SK-N-SH (cell line): ENCODE measurements around the gene ZNF136. TPM values are rescaled to one million over a fixed set of nuclear protein-coding genes. Genes with fewer than 3 reads are reported as not detected.
A peak's percentile ranks its signal among the peaks of the same experiment; 100 is the strongest.

Source experiments
- CTCF ChIA-PET: fragments of 300-600, 350-600 bp; formaldehyde crosslinking; extraction: SDS; loops from one replicate; lab custom pipeline; 2021; lab: Yijun Ruan, JAX
- POLR2A ChIA-PET: fragments of 350-600 bp; sonication (Branson Sonifier 250); formaldehyde crosslinking; extraction: SDS; loops from one replicate; lab custom pipeline; 2020; ENCODE audit warnings: antibody characterized with exemption, inconsistent platforms; lab: Yijun Ruan, JAX
- DNase-seq: peaks from one replicate; pipeline ENCODE4 v3.0.0; 2012
- H2AFZ ChIP-seq: fragments of 200-600 bp; sonication (generic); 2 replicates; pipeline ENCODE4 v1.8.1; 2016; ENCODE audit warnings: antibody characterized with exemption, mild to moderate bottlenecking, low read depth
- H3F3A ChIP-seq: fragments of 200-600 bp; sonication (generic); replicated peaks from 2 replicates; pipeline ENCODE3; 2016; ENCODE audit warnings: antibody characterized with exemption, mild to moderate bottlenecking; ENCODE audit not compliant: insufficient read depth
- H3K27ac ChIP-seq, 2 experiments: fragments of 200-500 bp in 1 of 2; fragments of 200-600 bp in 1 of 2; sonication (Bioruptor generic) in 1 of 2; sonication (generic), shearing (Covaris generic) in 1 of 2; 2 replicates each; pipeline versions ENCODE4 v1.5.1 to v1.6.1; 2014 to 2016; ENCODE audit warnings: low read depth in 2 of 2, inconsistent platforms in 1 of 2, low read length in 1 of 2, mild to moderate bottlenecking in 1 of 2, mixed read lengths in 1 of 2
- H3K27me3 ChIP-seq: fragments of 200-600 bp; sonication (generic), shearing (Covaris generic); 2 replicates; pipeline ENCODE4 v1.6.1; 2016; ENCODE audit warnings: mixed run types; ENCODE audit not compliant: insufficient read depth
- H3K36me3 ChIP-seq, 2 experiments: fragments of 200-500 bp in 1 of 2; fragments of 200-600 bp in 1 of 2; sonication (Bioruptor generic) in 1 of 2; sonication (generic) in 1 of 2; replicated peaks in 1 of 2; 2 replicates each; pipeline versions ENCODE3 to v1.5.1; 2014 to 2016; ENCODE audit warnings: low read length in 1 of 2, mild to moderate bottlenecking in 1 of 2; ENCODE audit not compliant: insufficient read depth in 2 of 2, control insufficient read depth in 1 of 2
- H3K4me1 ChIP-seq, 2 experiments: fragments of 200-500 bp in 1 of 2; fragments of 200-600 bp in 1 of 2; sonication (Bioruptor generic) in 1 of 2; sonication (generic), shearing (Covaris generic) in 1 of 2; 2 replicates each; pipeline versions ENCODE4 v1.5.1 to v1.6.1; 2014 to 2016; ENCODE audit warnings: low read depth in 1 of 2, low read length in 1 of 2, mixed run types in 1 of 2; ENCODE audit not compliant: insufficient read depth in 2 of 2, control insufficient read depth in 1 of 2
- H3K4me2 ChIP-seq: fragments of 200-600 bp; sonication (generic), shearing (Covaris generic); 2 replicates; pipeline ENCODE4 v1.6.1; 2017; ENCODE audit warnings: mixed run types
- H3K4me3 ChIP-seq, 2 experiments: fragments of 200-500 bp in 1 of 2; fragments of 200-600 bp in 1 of 2; sonication (Bioruptor generic) in 1 of 2; sonication (generic), shearing (Covaris generic) in 1 of 2; 2 replicates each; pipeline versions ENCODE4 v1.5.1 to v1.8.1; 2014 to 2016; ENCODE audit warnings: low read depth in 2 of 2, inconsistent platforms in 1 of 2, low read length in 1 of 2, mild to moderate bottlenecking in 1 of 2, mixed read lengths in 1 of 2, moderate library complexity in 1 of 2
- H3K79me2 ChIP-seq: fragments of 200-600 bp; sonication (generic); 2 replicates; pipeline ENCODE4 v1.8.1; 2017; ENCODE audit warnings: mild to moderate bottlenecking; ENCODE audit not compliant: insufficient read depth
- H3K9ac ChIP-seq: fragments of 200-600 bp; sonication (generic); 2 replicates; pipeline ENCODE4 v1.6.1; 2017; ENCODE audit warnings: mixed run types
- H3K9me2 ChIP-seq: fragments of 200-600 bp; sonication (generic); 2 replicates; pipeline ENCODE4 v1.6.1; 2017; ENCODE audit warnings: mixed run types
- H3K9me3 ChIP-seq: fragments of 200-600 bp; sonication (generic); 2 replicates; pipeline ENCODE4 v1.6.1; 2017; ENCODE audit warnings: mixed run types, mild to moderate bottlenecking, moderate library complexity
- H4K20me1 ChIP-seq: fragments of 200-600 bp; sonication (generic); 2 replicates; pipeline ENCODE4 v1.6.1; 2017; ENCODE audit warnings: mild to moderate bottlenecking, mixed run types; ENCODE audit not compliant: insufficient read depth
- CTCF ChIP-seq: fragments of 200-600 bp; sonication (generic); IDR thresholded peaks from 2 replicates; pipeline ENCODE4 v1.6.1; 2017; ENCODE audit warnings: antibody characterized with exemption, mild to moderate bottlenecking, moderate library complexity
- ELF1 ChIP-seq: IDR thresholded peaks from 2 replicates; pipeline ENCODE4 v1.4.0; 2012
- EP300 ChIP-seq, 2 experiments: IDR thresholded peaks; 2 replicates each; pipeline versions ENCODE4 v1.4.0 to v1.6.1; 2012; ENCODE audit warnings: borderline replicate concordance in 1 of 2, low read depth in 1 of 2, low read length in 1 of 2
- FOXJ3 ChIP-seq: sonication (generic); formaldehyde crosslinking; IDR thresholded peaks from 2 replicates; pipeline ENCODE4 v1.5.1; 2020; ENCODE audit warnings: mild to moderate bottlenecking, missing genetic modification reagents
- FOXM1 ChIP-seq: IDR thresholded peaks from 2 replicates; pipeline ENCODE4 v1.4.0; 2012; ENCODE audit warnings: low read depth, mild to moderate bottlenecking
- GABPA ChIP-seq: IDR thresholded peaks from 2 replicates; pipeline ENCODE4 v1.4.0; 2012; ENCODE audit warnings: low read depth, mild to moderate bottlenecking
- IRF3 ChIP-seq: fragments of 150-350 bp; IDR thresholded peaks from 2 replicates; pipeline ENCODE4 v1.6.1; 2016; ENCODE audit warnings: mild to moderate bottlenecking, low read depth, low read length
- MEF2A ChIP-seq: IDR thresholded peaks from 2 replicates; pipeline ENCODE4 v1.4.0; 2012; ENCODE audit warnings: low read depth, borderline replicate concordance
- MXI1 ChIP-seq: IDR thresholded peaks from 2 replicates; pipeline ENCODE4 v1.6.1; 2012; ENCODE audit warnings: mild to moderate bottlenecking, low read depth, low read length, improper control_type of control experiment
- NRF1 ChIP-seq: IDR thresholded peaks from 2 replicates; pipeline ENCODE4 v1.6.1; 2012; ENCODE audit warnings: low read depth, mild to moderate bottlenecking, low read length
- POLR2AphosphoS5 ChIP-seq: IDR thresholded peaks from 2 replicates; pipeline ENCODE4 v1.6.1; 2012; ENCODE audit warnings: low read depth, low read length
- RCOR1 ChIP-seq: fragments of 150-350 bp; IDR thresholded peaks from 2 replicates; pipeline ENCODE4 v1.6.1; 2017; ENCODE audit warnings: antibody characterized with exemption, low read length
- RXRA ChIP-seq: IDR thresholded peaks from 2 replicates; pipeline ENCODE4 v1.4.0; 2012; ENCODE audit warnings: low read depth, mild to moderate bottlenecking, borderline replicate concordance
- SIN3A ChIP-seq: IDR thresholded peaks from 2 replicates; pipeline ENCODE4 v1.6.1; 2012; ENCODE audit warnings: low read depth, mild to moderate bottlenecking, low read length, moderate library complexity, borderline replicate concordance
- SMC3 ChIP-seq: IDR thresholded peaks from 2 replicates; pipeline ENCODE4 v1.6.1; 2012; ENCODE audit warnings: low read depth, low read length, improper control_type of control experiment
- TAF1 ChIP-seq: IDR thresholded peaks from 2 replicates; pipeline ENCODE4 v1.6.1; 2012; ENCODE audit warnings: low read depth, mild to moderate bottlenecking, low read length, moderate library complexity, borderline replicate concordance
- TEAD4 ChIP-seq: IDR thresholded peaks from 2 replicates; pipeline ENCODE4 v1.4.0; 2012; ENCODE audit warnings: mild to moderate bottlenecking, borderline replicate concordance; ENCODE audit not compliant: insufficient read depth
- YY1 ChIP-seq: IDR thresholded peaks from 2 replicates; pipeline ENCODE4 v1.4.0; 2012; ENCODE audit warnings: low read depth, mild to moderate bottlenecking
- WGBS: methylation state at CpG from one replicate; pipeline ENCODE4 v1.1.6; 2017; ENCODE audit warnings: low lambda C conversion rate; 5-methylcytosine and 5-hydroxymethylcytosine counted together
- polyA plus RNA-seq, 3 experiments: library from polyadenylated mRNA; depleted of rRNA; stranded (reverse); fragments of >200 nt; gene quantifications; 2 replicates each; pipeline ENCODE4 v1.2.3, GENCODE V29; 2012
- TF ChIP-seq, protein P1 (sequence below): IDR thresholded peaks from 2 replicates; pipeline ENCODE4; 2012
- TF ChIP-seq, protein P2 (sequence below): fragments of 150-350 bp; IDR thresholded peaks from 2 replicates; pipeline ENCODE4 v1.6.1; 2017; ENCODE audit warnings: antibody characterized with exemption, low read length, low read depth, borderline replicate concordance
- TF ChIP-seq, protein P3 (sequence below): IDR thresholded peaks from 2 replicates; pipeline ENCODE4 v1.6.1; 2012; ENCODE audit warnings: mild to moderate bottlenecking, low read depth, low read length, moderate library complexity
- TF ChIP-seq, protein P4 (sequence below): IDR thresholded peaks from 2 replicates; pipeline ENCODE4 v1.4.0; 2012; ENCODE audit warnings: low read depth, borderline replicate concordance

ZNF136 gene
- polyA plus RNA-seq, 1 of the 3 experiments (the other 2 are of a cell fraction): 1.7 TPM

DNA sequence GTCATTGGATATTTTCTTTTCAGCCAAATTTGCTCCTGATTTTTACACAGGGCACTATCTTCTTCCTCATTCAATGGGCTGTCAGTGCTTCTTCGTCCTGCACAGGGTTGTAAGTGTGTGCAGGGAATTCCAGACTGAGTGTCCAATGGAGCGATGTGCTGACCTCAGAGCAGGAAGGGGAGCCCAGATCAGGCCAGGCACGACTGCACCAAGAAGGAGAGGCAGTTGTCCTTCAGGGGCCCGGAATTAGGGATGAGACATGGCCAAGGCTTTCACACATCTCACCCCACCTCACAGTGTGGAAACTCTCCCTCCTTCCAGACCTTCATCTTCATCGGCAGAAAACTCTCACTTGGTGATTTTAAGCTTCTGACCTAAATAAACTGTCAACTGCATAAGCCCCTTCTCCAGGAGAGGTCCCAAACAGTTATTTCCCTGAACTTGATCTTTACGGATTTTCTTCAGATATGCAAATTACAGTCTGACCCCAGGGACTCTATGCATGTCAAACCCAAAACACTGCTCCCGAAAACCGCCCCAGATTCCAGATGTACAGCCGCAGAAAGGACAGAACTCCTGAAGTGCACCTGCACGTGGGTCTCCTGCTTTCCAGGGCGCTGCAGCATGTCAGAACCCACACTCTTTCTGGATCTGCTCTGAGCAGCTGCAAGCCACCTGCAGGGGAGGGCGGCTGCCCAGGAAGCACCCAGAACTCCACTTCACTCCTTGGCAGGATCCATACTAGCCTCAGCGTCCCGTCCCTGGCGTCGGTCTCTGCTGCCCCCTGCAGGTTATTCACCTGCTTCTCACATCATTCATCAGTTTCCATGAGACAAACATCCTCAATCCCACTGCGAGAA is 22.1 kb upstream of the ZNF136 start:
- H2AFZ ChIP-seq: peak overlapping the region; percentile 69; the same call in 1 of the 2 replicates
- H3K4me3 ChIP-seq: peak overlapping the region; percentile 66 to 99
- 26% methylated on average over 17 of the region's 17 CpGs for WGBS
- POLR2A ChIA-PET: interaction anchor here (0.6 to 1.6 kb wide), 17 partner anchors 15 to 343 kb away, joined by 3 to 12 read pairs (median 3); partner anchors contain the start of genes ZNF433, ZNF442, ZNF443 and ZNF563
- H3K27ac ChIP-seq: peak overlapping the region; percentile 41 to 89
- H3K36me3 ChIP-seq: peaks cover 13 to 58% of the 10 kb centered on the region in 2 experiments
- 0 out of 2 replicates have a peak, but pooled peaks cover 4% of the 10 kb centered on the region for H3K9me3 ChIP-seq
- CTCF ChIA-PET: interaction anchor here (0.6 to 3.4 kb wide), 44 partner anchors 9 to 360 kb away, joined by 3 to 78 read pairs (median 6); partner anchors contain the start of genes ZNF433, ZNF443, ZNF491 and ZNF625
- H3K9ac ChIP-seq: no peak overlapping the region
- H3K4me1 ChIP-seq: peaks cover 0 to 8% of the 10 kb centered on the region in 2 experiments; a peak in 1 of 4 replicates
- DNase-seq: peak; percentile 80
- H4K20me1 ChIP-seq: no peaks in the 10 kb centered on the region
- H3K4me2 ChIP-seq: peak overlapping the region; percentile 86
- no peaks in the 10 kb centered on the region for H3K27me3 ChIP-seq
- H3K79me2 ChIP-seq: peaks cover 40% of the 10 kb centered on the region
- H3F3A ChIP-seq: peaks cover 22% of the 10 kb centered on the region
- no peaks in the 10 kb centered on the region for H3K9me2 ChIP-seq
- TF ChIP-seq CTCF: peak; percentile 79
- TF ChIP-seq ELF1: no peak
- TF ChIP-seq TAF1: no peak
- no peak for TF ChIP-seq IRF3
- TF ChIP-seq POLR2AphosphoS5: peak; percentile 26; the same call in 1 of the 2 replicates
- TF ChIP-seq, protein P1, sequence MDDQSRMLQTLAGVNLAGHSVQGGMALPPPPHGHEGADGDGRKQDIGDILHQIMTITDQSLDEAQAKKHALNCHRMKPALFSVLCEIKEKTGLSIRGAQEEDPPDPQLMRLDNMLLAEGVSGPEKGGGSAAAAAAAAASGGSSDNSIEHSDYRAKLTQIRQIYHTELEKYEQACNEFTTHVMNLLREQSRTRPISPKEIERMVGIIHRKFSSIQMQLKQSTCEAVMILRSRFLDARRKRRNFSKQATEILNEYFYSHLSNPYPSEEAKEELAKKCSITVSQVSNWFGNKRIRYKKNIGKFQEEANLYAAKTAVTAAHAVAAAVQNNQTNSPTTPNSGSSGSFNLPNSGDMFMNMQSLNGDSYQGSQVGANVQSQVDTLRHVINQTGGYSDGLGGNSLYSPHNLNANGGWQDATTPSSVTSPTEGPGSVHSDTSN: no peak
- TF ChIP-seq SIN3A: no peak
- peak; percentile 44; the same call in 1 of the 2 replicates for TF ChIP-seq RCOR1
- TF ChIP-seq, protein P2, sequence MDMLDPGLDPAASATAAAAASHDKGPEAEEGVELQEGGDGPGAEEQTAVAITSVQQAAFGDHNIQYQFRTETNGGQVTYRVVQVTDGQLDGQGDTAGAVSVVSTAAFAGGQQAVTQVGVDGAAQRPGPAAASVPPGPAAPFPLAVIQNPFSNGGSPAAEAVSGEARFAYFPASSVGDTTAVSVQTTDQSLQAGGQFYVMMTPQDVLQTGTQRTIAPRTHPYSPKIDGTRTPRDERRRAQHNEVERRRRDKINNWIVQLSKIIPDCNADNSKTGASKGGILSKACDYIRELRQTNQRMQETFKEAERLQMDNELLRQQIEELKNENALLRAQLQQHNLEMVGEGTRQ: no peak
- no peak for TF ChIP-seq RXRA
- TF ChIP-seq, protein P3, sequence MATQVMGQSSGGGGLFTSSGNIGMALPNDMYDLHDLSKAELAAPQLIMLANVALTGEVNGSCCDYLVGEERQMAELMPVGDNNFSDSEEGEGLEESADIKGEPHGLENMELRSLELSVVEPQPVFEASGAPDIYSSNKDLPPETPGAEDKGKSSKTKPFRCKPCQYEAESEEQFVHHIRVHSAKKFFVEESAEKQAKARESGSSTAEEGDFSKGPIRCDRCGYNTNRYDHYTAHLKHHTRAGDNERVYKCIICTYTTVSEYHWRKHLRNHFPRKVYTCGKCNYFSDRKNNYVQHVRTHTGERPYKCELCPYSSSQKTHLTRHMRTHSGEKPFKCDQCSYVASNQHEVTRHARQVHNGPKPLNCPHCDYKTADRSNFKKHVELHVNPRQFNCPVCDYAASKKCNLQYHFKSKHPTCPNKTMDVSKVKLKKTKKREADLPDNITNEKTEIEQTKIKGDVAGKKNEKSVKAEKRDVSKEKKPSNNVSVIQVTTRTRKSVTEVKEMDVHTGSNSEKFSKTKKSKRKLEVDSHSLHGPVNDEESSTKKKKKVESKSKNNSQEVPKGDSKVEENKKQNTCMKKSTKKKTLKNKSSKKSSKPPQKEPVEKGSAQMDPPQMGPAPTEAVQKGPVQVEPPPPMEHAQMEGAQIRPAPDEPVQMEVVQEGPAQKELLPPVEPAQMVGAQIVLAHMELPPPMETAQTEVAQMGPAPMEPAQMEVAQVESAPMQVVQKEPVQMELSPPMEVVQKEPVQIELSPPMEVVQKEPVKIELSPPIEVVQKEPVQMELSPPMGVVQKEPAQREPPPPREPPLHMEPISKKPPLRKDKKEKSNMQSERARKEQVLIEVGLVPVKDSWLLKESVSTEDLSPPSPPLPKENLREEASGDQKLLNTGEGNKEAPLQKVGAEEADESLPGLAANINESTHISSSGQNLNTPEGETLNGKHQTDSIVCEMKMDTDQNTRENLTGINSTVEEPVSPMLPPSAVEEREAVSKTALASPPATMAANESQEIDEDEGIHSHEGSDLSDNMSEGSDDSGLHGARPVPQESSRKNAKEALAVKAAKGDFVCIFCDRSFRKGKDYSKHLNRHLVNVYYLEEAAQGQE: no peak
- no peak for TF ChIP-seq NRF1
- TF ChIP-seq TEAD4: no peak
- no peak for TF ChIP-seq FOXM1
- TF ChIP-seq, protein P4, sequence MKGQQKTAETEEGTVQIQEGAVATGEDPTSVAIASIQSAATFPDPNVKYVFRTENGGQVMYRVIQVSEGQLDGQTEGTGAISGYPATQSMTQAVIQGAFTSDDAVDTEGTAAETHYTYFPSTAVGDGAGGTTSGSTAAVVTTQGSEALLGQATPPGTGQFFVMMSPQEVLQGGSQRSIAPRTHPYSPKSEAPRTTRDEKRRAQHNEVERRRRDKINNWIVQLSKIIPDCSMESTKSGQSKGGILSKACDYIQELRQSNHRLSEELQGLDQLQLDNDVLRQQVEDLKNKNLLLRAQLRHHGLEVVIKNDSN: no peak
- TF ChIP-seq SMC3: peak; percentile 82
- TF ChIP-seq GABPA: no peak
- no peak for TF ChIP-seq YY1
- no peak for TF ChIP-seq EP300 (IDR thresholded peaks at IDR 0.05; ENCODE audit: borderline replicate concordance in 1 of 2, low read depth in 1 of 2, low read length in 1 of 2)
- no peak for TF ChIP-seq MEF2A
- peak; percentile 76; the same call in 1 of the 2 replicates for TF ChIP-seq MXI1
- TF ChIP-seq FOXJ3 (CRISPR knock-in tag): no peak
